ENCODE data around the gene CSNK1G3.

- TF ChIP-seq EZH2phosphoT487 (IDR thresholded peaks at IDR 0.05; ENCODE audit: insufficient read depth, low read depth) (no peak), EZH2 (IDR thresholded peaks at IDR 0.05; ENCODE audit: insufficient read depth, poor library complexity, severe bottlenecking) (no peak)
These were observed 117.0 kb downstream of the CSNK1G3 start for GRCh38 chr5:123628860-123629544.

Data from GM23248 (cell line).